Effector CD8-positive, alpha-beta T cell (primary cell): ENCODE data around the gene TSACC.
"Not testable (repeated sequence)": the region's sequence is repeated elsewhere in the genome, so short reads cannot be mapped to it uniquely, and the experiment has no call there.

ENCODE experiments used
- DNase-seq: peaks from one replicate; lab custom pipeline; 2025; lab: John Stamatoyannopoulos, UW

Gene TSACC

DNA sequence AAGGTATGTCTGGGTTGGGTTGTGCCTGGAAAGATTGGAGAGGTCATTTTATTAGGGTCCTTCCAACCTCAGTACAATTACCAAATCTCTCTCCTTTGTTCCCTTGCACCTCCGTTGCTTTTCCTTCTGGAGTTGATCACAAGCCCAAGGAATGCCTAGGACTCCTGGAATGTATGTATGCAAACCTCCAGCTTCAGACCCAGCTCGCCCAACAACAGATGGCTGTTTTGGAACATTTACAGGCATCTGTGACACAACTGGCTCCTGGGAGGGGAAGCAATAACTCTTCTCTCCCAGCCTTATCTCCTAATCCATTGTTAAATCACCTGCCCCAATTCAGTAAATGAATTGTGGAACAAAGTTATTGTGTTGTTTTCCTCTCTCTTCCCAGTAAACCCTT lies 8.3 kb downstream of the TSACC start:
- DNase-seq, result no peak

DNA sequence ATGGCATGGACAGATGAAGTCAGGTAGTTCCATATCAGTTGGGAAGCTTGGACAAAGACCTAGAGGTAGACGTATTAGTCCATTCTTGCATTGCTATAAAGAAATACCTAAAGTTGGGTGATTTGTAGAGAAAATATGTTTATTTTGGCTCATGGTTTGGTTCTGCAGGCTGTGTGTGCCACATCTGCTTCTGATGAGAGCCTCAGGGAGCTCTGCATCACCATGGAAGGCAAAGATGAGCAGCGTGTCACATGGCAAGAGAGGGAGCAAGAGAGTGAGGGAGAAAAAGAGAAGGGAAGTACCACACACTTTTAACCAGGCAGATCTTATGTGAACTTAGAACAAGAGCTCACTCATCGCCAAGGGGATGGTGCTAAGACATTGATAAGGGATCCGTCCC lies 9.0 kb downstream of the TSACC start:
- DNase-seq, result no peak

DNA sequence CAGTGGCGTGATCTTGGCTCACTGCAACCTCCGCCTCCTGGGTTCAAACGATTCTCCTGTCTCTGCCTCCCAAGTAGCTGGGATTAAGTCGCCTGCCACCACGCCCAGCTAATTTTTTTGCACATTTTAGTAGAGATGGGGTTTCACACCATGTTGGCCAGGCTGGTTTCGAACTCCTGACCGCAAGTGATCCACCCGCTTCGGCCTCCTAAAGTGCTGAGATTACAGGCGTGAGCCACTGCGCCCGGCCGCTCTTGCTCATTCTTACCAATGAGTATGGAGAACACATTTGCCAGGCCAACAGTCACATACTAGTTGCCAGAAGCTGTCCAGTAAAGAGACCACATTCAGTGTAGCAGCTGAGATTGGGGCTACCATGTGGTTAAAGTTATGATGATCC lies 14.2 kb downstream of the TSACC start:
- DNase-seq, result not testable (repeated sequence)

DNA sequence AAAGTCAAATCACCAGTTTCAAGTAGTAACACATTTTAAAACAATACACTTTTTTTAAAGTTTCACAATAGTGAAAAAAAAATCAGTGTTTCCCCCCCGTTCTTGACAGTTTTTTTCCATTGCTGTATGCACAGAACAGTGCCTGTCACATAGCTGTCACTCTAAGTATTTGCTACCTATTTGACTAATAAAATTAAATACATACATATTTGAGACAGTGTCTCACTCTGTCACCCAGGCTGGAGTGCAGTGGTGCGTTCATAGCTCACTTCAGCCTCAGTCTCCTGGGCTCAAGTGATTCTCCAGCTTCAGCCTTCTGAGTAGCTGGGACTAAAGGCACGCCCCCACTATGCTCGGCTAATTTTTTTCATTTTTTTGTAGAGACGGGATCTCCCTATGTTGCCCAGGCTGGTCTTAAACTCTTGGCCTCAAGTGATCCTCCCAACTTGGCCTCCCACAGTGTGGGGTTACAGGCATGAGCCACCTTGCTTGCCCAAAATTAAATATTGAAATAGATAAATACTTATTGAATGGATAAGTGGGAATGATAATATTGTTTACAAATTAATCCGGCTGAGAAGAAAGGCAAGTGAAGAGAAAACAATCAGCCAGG lies 18.0 kb downstream of the TSACC start:
- DNase-seq, result no peak

DNA sequence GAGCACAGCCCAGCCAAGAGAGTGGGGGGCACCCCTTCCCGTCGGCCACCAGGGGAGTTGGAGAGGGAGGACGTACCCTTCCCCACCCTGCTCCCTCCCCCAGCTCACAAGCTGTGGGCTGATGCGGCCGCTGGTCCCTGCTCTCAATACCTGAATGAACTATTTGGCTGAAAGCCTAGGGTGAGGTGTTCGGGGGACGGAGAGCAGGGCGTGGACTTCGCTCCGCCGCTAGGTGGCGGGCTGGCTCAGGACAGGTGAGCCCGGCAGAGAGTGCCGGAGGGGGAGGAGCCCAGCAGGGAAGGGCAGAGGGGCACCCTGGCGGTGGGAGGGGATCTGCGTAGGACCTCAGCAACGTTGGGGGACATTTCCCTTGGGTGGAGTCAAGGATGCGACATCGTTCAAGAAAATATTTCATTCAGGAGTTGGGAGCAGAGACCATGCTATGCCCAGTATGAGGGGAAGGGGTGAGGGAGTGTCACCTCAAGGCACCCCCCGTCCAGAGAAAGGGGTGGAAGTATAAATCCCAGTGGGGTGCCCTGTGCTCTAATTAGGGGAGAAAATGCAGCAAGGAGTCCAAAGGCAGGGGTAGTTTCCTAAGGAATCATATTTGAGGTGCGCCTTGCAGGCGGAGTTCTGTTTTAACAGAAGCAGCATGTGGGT lies 18.7 kb downstream of the TSACC start:
- peak; percentile 33 for DNase-seq

DNA sequence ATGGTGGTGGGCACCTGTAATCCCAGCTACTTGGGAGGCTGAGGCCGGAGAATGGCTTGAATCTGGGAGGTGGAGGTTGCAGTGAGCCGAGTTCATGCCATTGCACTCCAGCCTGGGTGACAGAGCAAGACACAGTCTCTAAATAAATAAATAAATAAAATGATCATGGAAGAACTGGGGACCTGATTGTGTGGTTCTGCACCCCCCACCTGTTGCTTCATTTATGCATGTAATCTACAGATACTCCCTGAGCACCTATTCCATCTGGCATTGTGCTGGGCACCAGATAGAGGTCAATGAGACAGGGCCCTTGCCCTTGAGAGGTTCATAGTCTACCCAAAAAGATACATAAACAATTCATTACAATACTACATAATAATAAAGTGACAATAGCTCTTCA lies 19.7 kb downstream of the TSACC start:
- no peak for DNase-seq

DNA sequence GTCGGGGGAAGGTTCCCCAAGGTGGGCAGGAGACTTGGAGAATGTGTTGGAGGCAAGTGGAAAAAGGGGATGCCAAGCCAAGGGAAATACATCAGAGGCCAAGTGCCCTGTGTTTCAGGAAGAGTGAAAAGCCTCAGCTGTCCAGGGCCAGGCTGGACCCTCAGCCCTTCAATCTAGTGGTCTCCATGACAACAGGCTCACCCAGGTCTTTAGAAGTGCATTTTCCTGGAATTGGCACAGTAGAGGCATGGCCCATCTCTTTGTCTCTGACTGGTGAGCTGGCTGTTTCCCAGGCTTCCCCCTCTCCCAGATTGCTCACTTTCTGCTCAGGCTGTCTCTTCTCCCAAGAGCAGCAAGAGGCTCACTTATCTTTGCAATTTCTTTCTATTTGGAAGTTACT lies 20.3 kb downstream of the TSACC start:
- DNase-seq, result no peak

DNA sequence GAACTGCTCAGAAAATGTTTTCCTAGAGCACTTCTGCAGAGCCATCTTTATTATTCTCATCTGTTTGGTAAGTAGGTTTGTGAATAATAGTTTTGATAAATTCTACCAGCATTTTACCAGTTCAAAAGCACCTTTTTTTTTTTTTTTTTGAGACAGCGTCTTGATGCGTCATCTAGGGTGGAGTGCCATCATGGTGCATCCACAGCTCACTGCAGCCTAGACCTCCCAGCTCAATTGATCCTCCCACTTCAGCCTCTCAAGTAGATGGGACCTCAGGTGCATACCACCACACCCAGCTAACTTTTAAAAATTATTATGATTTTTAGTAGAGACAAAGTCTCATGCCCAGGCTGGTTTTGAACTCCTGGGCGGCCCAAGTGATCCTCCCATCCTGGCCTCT lies 20.9 kb downstream of the TSACC start:
- DNase-seq, result no peak

DNA sequence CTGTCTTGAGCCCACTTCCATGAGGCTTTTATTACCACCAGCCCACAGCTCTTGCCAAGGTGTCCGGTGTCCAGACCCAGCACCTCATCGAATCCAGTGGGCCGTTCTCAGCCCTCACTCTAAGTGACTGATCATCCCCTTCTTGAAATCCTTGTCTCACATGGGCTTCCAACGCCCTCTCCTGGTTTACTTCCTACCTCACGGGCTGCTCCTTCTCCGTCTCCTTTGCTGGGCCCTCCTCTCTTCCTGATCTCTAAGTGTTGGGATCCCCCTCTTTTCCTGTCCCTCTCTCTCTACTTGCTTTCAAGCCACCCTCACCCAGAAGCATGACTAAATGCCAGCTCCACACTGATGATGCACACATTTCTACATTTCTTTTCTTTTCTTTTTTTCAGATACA lies 21.6 kb downstream of the TSACC start:
- DNase-seq, result no peak

DNA sequence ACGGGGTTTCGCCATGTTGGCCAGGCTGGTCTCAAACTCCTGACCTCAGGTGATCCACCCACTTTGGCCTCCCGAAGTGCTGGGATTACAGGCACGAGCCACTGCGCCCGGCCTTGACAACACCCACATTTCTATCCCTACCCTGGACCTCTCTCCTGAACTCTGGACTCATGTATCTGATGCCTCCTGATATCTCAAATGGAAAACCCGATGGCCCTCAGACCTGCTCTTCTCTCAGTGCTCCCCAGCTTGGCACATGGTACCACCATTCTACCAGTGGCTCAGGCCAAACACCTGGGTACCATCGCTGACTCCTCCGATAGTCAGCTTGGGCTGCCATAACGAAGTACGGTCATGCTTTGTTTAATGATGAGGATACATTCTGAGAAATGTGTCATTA lies 22.2 kb downstream of the TSACC start:
- DNase-seq, result no peak

DNA sequence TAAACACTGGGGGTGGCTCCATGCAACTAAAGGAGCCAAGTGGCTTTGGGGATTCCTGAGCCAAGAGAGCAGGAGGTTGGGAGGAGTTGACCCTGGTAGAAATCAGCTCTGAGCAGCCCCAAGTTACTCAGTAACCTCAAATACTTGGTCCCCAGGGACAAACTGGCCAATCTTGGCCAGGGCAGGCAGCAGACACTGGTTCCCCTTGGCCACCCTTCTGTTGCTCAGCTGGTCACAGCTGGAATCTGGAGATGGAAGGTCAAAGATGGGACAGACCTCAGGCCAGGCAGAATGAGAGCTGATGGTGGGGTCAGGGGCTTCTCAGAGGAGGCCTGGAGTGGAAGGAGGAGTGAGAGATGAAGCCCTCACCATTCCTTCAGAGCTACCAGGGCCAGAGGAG lies 27.4 kb downstream of the TSACC start:
- DNase-seq, result no peak

DNA sequence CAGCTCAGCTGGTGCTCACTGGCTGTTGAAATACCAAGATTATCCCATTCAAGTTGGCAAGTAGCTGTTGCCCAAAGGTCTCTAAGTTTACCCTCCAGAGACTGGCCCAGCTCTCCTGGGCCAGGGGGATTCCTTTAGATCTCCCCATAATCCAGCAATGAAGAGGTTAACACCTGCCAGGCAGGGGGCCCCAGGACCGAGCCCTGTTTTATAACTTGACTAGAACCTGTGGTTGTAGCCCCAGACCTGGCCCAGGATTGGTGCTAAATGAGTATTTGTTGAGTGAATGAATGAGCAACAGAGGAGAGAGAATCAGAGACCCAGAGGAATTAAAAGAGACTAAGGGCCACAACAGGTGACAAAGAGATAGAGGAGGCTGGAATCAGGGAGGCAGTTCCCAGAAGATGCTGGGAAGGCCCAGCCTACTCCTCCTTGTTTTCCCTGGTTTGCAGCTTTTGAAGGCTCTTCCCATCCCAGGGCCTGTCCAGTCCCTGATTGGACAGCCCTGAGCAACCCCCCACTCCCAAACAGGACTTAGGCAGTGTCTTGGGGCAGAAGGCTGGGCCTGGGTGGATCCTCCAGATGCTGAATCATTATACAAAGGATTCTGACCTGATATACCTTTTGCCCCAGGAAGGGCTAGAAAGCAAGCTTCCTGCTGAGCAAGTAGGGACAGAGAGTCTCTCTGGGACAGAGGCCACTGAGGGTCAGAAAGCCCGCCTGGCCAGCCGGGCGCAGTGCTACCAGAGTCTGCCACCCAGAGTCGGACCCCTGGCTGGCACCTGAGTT lies 28.2 kb downstream of the TSACC start:
- no peak for DNase-seq

DNA sequence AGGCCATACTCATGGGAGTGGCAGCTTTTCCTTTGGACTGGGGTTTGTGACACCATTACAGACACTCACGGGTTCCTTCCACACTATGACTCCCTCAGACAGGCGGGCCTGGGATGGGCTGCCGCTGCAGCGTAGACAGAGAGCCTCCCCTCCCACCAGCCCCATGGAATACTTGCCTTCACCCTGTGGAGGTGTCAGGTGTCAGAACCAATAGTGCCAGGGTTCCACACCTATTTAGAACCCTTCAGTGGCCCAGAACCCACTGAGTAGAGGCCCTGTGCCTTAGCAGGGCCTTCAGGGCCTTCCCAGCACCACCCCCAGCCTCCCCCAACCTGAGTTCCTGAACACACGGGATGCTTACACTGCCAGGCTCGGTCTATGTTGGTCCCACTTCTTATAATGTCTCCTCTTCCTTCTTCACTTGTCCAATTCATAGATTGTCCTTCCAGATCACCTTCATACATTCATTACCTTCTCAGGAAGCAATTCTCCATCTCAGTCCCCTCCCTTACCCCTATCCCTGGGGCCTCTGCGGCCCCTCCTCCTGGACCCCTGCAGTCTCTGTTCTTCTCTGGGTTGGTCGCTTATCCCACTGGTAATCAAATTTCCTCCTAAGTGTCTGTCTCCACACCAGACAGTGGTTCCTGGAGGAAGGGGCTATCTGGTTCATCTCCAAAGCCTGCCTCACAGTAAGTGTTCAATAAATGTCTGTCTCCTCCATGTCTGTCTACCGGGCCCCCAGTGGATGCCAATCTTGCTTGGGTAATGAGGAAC lies 29.2 kb downstream of the TSACC start:
- DNase-seq, result no peak

DNA sequence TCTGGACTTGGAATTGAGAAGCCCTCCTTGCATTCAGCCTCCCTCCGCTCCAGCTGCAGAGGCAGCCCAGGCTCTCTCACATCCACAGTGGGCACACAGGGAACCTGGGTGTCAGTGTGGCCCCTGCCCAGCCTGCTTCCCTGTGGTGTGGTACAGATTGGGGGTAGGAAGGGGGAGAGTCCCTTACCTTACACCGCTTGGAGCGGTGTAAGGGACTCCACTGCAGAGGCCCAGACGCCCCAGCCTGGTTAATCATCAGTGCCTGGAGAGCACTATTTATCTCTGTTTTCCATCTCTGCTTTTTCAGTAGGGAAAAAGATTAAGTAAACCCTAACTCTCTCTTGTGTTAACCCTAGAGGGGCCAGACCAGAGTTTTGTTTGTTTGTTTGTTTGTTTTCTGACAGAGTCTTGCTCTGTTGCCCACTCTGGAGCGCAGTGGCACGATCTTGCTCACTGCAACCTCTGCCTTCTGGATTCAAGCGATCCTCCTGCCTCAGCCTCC lies 29.9 kb downstream of the TSACC start:
- no peak for DNase-seq

DNA sequence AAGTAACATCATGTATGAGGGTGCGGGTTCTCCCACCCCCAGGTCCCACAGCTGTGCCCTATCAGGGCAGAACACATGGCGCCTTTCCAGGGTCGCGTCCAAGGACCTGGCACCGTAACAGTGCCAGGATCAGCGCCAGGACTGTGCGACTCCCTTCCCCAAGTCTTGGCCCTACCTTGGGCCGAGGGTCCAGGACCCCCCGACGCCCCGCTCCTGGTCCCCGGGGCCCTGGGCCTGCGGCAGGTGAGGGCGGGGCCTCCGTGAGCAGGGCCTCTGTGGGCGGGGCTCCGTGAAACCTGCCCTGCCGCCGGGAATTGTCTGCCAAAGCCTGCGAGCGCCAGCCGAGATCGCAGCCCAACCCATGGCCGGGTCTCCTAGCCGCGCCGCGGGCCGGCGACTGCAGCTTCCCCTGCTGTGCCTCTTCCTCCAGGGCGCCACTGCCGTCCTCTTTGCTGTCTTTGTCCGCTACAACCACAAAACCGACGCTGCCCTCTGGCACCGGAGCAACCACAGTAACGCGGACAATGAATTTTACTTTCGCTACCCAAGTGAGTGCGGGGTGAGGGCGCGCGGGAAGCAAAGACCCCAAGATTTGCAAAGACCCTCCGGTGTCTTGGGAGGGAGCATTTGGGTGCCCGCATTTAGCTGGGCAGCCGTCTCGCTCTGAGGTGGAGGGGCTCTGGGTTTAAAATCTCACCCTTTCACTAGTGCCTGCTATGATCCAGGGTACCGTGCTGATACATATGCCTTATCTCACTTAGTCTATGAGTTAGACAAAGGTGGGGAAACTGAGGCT lies 30.8 kb downstream of the TSACC start, which contains the start of gene RHBG:
RHBG (plus strand) TSS at position 323 of the 796 bp plus-strand sequence; CDS start at position 362, 39 bp downstream.
- no peak for DNase-seq

DNA sequence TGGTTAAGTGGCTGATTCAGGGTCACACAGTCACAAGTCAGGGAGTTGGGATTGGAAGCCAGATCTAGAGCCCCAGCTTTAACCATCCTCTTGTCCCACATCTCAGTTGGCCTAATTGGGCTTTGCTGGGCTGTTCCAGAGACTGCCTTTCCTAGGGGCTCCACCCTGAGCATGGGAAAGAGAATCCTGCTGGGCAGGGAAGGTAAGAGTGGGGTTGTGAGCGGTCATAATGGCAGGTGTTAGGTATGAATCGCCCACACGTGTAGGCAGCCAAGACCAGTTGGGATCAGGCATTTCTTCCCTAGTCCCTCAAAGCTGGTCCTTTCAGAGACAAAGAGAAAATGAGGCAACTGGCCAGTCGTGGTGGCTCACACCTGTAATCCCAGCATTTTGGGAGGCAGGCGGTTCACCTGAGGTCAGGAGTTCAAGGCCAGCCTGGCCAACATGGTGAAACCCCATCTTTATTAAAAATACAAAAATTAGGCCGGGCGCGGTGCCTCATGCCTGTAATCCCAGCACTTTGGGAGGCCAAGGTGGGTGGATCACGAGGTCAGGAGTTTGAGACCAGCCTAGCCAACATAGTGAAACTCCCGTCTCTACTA lies 31.5 kb downstream of the TSACC start:
- DNase-seq, result not testable (repeated sequence)

DNA sequence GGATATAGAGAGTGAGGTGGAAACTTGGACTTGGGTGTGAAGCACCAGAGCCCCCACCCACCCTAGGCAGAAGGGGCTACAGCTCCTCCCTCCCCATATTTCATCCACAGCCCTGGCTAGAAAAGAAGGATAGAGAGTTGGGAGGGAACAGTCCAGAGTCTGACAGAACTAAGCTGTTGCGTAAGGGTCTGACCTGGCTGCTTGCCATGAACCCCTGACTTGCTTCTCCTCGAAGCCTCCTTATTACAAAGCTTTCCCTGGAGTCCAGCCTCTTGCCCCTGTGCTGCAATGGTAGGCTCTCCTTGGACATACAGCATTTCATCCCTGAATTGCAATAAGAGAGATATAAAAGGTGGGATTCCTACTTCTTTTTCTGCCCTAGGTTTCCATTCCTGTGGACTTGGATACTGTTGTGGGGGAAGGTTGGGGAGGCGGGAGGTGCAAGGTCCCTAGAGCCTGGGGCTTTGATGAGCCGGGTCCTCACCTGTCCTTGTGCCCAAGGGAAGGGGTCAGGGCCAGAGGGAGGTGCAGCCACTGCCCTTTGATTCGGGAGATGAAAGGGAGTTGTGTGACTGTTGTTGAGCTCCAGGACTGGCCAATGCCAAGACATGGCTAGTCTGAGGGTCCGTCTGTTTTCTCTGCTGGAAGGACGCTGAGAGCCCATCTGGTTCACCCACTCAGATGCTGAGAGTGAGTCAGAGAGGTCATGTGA lies 33.4 kb downstream of the TSACC start:
- DNase-seq, result no peak

DNA sequence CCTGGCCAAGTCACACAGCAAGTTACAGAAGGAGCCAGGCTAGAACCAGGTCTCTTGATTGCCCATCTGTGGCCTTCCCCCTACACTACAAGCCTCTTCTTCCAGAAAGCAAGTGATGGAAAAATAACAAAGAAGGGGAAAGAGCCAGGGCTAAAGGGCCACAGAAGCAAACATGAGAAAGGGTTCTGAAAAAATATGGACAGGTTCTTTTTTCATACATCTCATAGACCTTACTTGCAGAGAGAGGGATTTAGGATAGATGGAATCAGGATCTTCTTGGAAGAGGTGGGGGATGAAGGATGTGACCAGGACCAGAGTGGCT lies 33.9 kb downstream of the TSACC start:
- no peak for DNase-seq

DNA sequence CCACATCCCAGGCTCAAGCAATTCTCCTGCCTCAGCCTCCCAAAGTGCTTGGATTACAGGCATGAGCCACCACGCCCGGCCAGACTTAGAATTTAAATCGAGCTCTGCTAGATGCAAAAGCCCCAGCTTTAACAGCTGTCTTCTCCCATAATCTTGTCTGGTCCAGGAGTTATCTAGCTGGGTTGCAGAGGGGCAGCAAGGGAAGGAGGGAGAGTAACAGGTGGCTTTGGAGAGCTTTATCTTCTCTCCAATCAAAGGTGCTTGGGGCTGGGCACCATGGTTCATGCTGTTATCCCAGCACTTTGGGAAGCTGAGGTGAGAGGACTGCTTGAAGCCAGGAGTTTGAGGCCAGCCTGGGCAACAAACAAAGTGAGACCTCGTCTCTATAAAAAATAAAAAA lies 34.5 kb downstream of the TSACC start:
- DNase-seq, result no peak

DNA sequence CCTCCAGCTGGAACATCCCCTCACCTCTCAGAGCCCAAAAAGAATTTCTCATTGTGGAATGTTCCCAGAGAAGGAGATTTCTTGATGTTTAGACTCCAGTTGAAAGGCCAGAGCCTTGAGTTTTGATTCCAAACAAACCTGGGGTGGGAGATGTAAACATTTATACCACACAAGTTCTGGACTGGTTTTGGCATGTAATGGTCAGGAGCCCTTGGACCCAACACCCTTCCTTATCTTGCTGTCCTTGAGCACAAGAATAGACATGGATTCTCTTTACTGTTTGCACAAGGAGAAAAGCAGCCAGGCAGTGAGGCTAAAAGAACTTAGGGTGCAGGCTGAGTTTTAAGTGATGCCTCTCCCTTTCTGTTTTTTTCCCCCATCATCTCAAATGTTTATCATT lies 35.2 kb downstream of the TSACC start:
- no peak for DNase-seq
